GM04504 (cell line): Measurements from ENCODE around the gene CABLES1.
A peak's percentile ranks its signal among the peaks of the same experiment; 100 is the strongest.
"Not testable (repeated sequence)": the region's sequence is repeated elsewhere in the genome, so short reads cannot be mapped to it uniquely, and the experiment has no call there.

ENCODE experiments used
- DNase-seq: peaks from one replicate; pipeline ENCODE4 v3.0.0-alpha.2; 2012; ENCODE audit warnings: low read depth

Gene CABLES1

GRCh38 chr18:23134780-23135549, at the start of gene CABLES1:
Gene CABLES1, plus strand, starts transcription at chr18:23135485. Its CDS starts 278 bp downstream, at chr18:23135763.
- DNase-seq = no peak

- no peak for DNase-seq
Observed at GRCh38 chr18:23087352-23087751, 47.9 kb upstream of the CABLES1 start.

GRCh38 chr18:23088310-23088709, 47.0 kb upstream of the CABLES1 start:
- DNase-seq = no peak

- not testable (repeated sequence) for DNase-seq
Observed at GRCh38 chr18:23091017-23091993, 44.0 kb upstream of the CABLES1 start.

- no peak for DNase-seq
Observed at GRCh38 chr18:23092121-23092520, 43.2 kb upstream of the CABLES1 start.

- DNase-seq = not testable (repeated sequence)
Observed at GRCh38 chr18:23093130-23093529, 42.2 kb upstream of the CABLES1 start.

GRCh38 chr18:23093772-23094171, 41.5 kb upstream of the CABLES1 start:
- DNase-seq = no peak

GRCh38 chr18:23094411-23095190, 40.7 kb upstream of the CABLES1 start:
- DNase-seq = no peak

GRCh38 chr18:23095463-23095862, 39.8 kb upstream of the CABLES1 start:
- no peak for DNase-seq

GRCh38 chr18:23097016-23097415, 38.3 kb upstream of the CABLES1 start:
- not testable (repeated sequence) for DNase-seq

GRCh38 chr18:23099621-23100020, 35.7 kb upstream of the CABLES1 start:
- no peak for DNase-seq

- no peak for DNase-seq
Observed at GRCh38 chr18:23101861-23102432, 33.3 kb upstream of the CABLES1 start.

GRCh38 chr18:23102493-23103261, 32.6 kb upstream of the CABLES1 start:
- DNase-seq = no peak

- no peak for DNase-seq
Observed at GRCh38 chr18:23103449-23103848, 31.8 kb upstream of the CABLES1 start.

GRCh38 chr18:23105030-23105429, 30.3 kb upstream of the CABLES1 start:
- no peak for DNase-seq

GRCh38 chr18:23105581-23106219, 29.6 kb upstream of the CABLES1 start:
- no peak for DNase-seq

GRCh38 chr18:23106575-23106974, 28.7 kb upstream of the CABLES1 start:
- DNase-seq = peak; percentile 93

- no peak for DNase-seq
Observed at GRCh38 chr18:23107718-23108117, 27.6 kb upstream of the CABLES1 start.

GRCh38 chr18:23108496-23108895, 26.8 kb upstream of the CABLES1 start:
- DNase-seq = no peak

- DNase-seq = not testable (repeated sequence)
Observed at GRCh38 chr18:23109163-23109562, 26.1 kb upstream of the CABLES1 start.
